Stimulated activated CD8-positive, alpha-beta memory T cell treated with anti-CD3 and anti-CD28 coated beads, Interleukin-12 subunit alpha, Interleukin-12 subunit beta, amount 100 ng/mL, for 24 hours (primary cell): ENCODE data around the gene CRK.

Experiments used
- DNase-seq: peaks from one replicate; pipeline ENCODE4 v3.0.0-alpha.2; 2020; ENCODE audit errors: extremely low read depth

CRK gene

GRCh38 chr17:1455797-1456599 lies at the start of gene CRK:
TSS of gene CRK (minus strand) at chr17:1456232. CDS start at chr17:1456117, 115 bp downstream.
- DNase-seq: peak; percentile 94

GRCh38 chr17:1505586-1505985 lies 49.6 kb upstream of the CRK start:
- DNase-seq: no peak

- DNase-seq: no peak
Observed at GRCh38 chr17:1504866-1505265, 48.8 kb upstream of the CRK start.

- DNase-seq: no peak
Observed at GRCh38 chr17:1503699-1504098, 47.7 kb upstream of the CRK start.

- no peak for DNase-seq
Observed at GRCh38 chr17:1498869-1499268, 42.8 kb upstream of the CRK start.

GRCh38 chr17:1498233-1498632 lies 42.2 kb upstream of the CRK start:
- DNase-seq: no peak

- no peak for DNase-seq
Observed at GRCh38 chr17:1497831-1498230, 41.8 kb upstream of the CRK start.

GRCh38 chr17:1496869-1497268 lies 40.8 kb upstream of the CRK start:
- DNase-seq: no peak

GRCh38 chr17:1495265-1495989 lies 39.4 kb upstream of the CRK start:
- no peak for DNase-seq

- no peak for DNase-seq
Observed at GRCh38 chr17:1494736-1495253, 38.8 kb upstream of the CRK start.

GRCh38 chr17:1494203-1494602 lies 38.2 kb upstream of the CRK start:
- DNase-seq: no peak

- DNase-seq: no peak
Observed at GRCh38 chr17:1493291-1493980, 37.4 kb upstream of the CRK start.

GRCh38 chr17:1492249-1493206 lies 36.5 kb upstream of the CRK start, which contains the start of gene MYO1C:
TSS of gene MYO1C (minus strand) at chr17:1492686. CDS start at chr17:1492487, 199 bp downstream.
- DNase-seq: no peak

GRCh38 chr17:1491443-1492248 lies 35.6 kb upstream of the CRK start:
- no peak for DNase-seq

- no peak for DNase-seq
Observed at GRCh38 chr17:1490643-1491442, 34.8 kb upstream of the CRK start.

- no peak for DNase-seq
Observed at GRCh38 chr17:1488826-1489270, 32.8 kb upstream of the CRK start.

GRCh38 chr17:1487939-1488825 lies 32.1 kb upstream of the CRK start:
- DNase-seq: no peak
